ENCODE data around the gene LEMD2. TPM values are rescaled to one million over a fixed set of nuclear protein-coding genes. Genes with fewer than 3 reads are reported as not detected.

The LEMD2 gene
- total RNA-seq, 1 experiment from 2014 or later = 91.8 TPM

- no peak overlapping the region for H3K27ac Mint-ChIP-seq
- no peaks in the 10 kb centered on the region for H4K20me1 ChIP-seq (ENCODE audit: control insufficient read depth, insufficient read depth, insufficient read length)
- no peak overlapping the region for H3K56ac ChIP-seq (ENCODE audit: insufficient read length, low read depth, low read length)
- no peak for DNase-seq
- peaks cover 53 to 69% of the 10 kb centered on the region in 2 experiments for H3K4me1 Mint-ChIP-seq
- no peak overlapping the region for H3K4me2 ChIP-seq (ENCODE audit: insufficient read depth, insufficient read length, low read length)
- H3K79me1 ChIP-seq (ENCODE audit: insufficient read depth, low read depth, low read length, poor library complexity, severe bottlenecking) = no peaks in the 10 kb centered on the region
- no peak overlapping the region for H3K9ac ChIP-seq (ENCODE audit: extremely low read depth, insufficient read length, low read length)
- TF ChIP-seq, protein P1, sequence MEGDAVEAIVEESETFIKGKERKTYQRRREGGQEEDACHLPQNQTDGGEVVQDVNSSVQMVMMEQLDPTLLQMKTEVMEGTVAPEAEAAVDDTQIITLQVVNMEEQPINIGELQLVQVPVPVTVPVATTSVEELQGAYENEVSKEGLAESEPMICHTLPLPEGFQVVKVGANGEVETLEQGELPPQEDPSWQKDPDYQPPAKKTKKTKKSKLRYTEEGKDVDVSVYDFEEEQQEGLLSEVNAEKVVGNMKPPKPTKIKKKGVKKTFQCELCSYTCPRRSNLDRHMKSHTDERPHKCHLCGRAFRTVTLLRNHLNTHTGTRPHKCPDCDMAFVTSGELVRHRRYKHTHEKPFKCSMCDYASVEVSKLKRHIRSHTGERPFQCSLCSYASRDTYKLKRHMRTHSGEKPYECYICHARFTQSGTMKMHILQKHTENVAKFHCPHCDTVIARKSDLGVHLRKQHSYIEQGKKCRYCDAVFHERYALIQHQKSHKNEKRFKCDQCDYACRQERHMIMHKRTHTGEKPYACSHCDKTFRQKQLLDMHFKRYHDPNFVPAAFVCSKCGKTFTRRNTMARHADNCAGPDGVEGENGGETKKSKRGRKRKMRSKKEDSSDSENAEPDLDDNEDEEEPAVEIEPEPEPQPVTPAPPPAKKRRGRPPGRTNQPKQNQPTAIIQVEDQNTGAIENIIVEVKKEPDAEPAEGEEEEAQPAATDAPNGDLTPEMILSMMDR (conservative IDR thresholded peaks at IDR 0.05) = no peak
- no peaks in the 10 kb centered on the region for H3K9me3 ChIP-seq (ENCODE audit: control insufficient read depth, low read depth, low read length)
- no peak overlapping the region for H3K14ac ChIP-seq (ENCODE audit: insufficient read depth, low read length)
- no peak overlapping the region for H2BK20ac ChIP-seq (ENCODE audit: low read depth, low read length, poor library complexity, severe bottlenecking)
- H3K27me3 Mint-ChIP-seq (ENCODE audit: low read depth) = peaks cover 1% of the 10 kb centered on the region
- H2BK12ac ChIP-seq (ENCODE audit: insufficient read length, low read depth, low read length) = no peak overlapping the region
- H3T11ph ChIP-seq (ENCODE audit: low read length) = no peak overlapping the region
- H3K23ac ChIP-seq (ENCODE audit: insufficient read length, low read depth, low read length) = no peak overlapping the region
- H2BK15ac ChIP-seq (ENCODE audit: low read depth, low read length) = no peak overlapping the region
- H3K4me3 Mint-ChIP-seq = no peak overlapping the region
- peaks cover 4% of the 10 kb centered on the region; the same call in 1 of the 2 replicates for H3K4me1 ChIP-seq (ENCODE audit: insufficient read depth, low read length)
- H4K5ac ChIP-seq (ENCODE audit: insufficient read length, low read depth, low read length) = no peak overlapping the region
- H4K91ac ChIP-seq (ENCODE audit: insufficient read length, low read depth, low read length) = no peak overlapping the region
- no peak overlapping the region for H2BK5ac ChIP-seq (ENCODE audit: insufficient read length, low read length)
- H3K79me2 ChIP-seq (ENCODE audit: insufficient read depth, low read length) = no peaks in the 10 kb centered on the region
- no CpG with 5 or more reads among the region's 3 CpGs for WGBS (ENCODE audit: extremely low coverage, insufficient read length, low lambda C conversion rate)
- no peak overlapping the region for H2BK120ac ChIP-seq (ENCODE audit: low read depth, low read length, poor library complexity, severe bottlenecking)
- H3K27ac ChIP-seq (ENCODE audit: insufficient read length, low read depth, low read length) = no peak overlapping the region
- no peak overlapping the region for H4K8ac ChIP-seq (replicated peaks; ENCODE audit: insufficient read length, low read depth, low read length)
- no peak overlapping the region for H2AFZ ChIP-seq (ENCODE audit: low read length)
- no peak overlapping the region for H3K4ac ChIP-seq (ENCODE audit: low read depth, low read length)
- H3K27me3 ChIP-seq (ENCODE audit: insufficient read depth, low read length) = no peaks in the 10 kb centered on the region
- no peaks in the 10 kb centered on the region; a peak in 2 of 5 replicates for H3K9me3 Mint-ChIP-seq
- H2AK5ac ChIP-seq (ENCODE audit: insufficient read length, low read length) = no peak overlapping the region
- H3K23me2 ChIP-seq (ENCODE audit: insufficient read length, low read depth, low read length, poor library complexity, severe bottlenecking) = no peaks in the 10 kb centered on the region
- no peak overlapping the region for H3K18ac ChIP-seq (ENCODE audit: insufficient read length, low read depth, low read length)
- no peaks in the 10 kb centered on the region for H3K36me3 Mint-ChIP-seq (ENCODE audit: insufficient read depth in 1 of 3, low read depth in 3 of 3)
Observed at GRCh38 chr6:33818293-33818692, 29.4 kb upstream of the LEMD2 start.
